ENCODE data around the gene ARAP2. TPM values are rescaled to one million over a fixed set of nuclear protein-coding genes. Genes with fewer than 3 reads are reported as not detected.

ARAP2 gene
- total and polyA plus RNA-seq, 8 donors, result 4.3 to 35.2 (median 6.0) TPM

- ATAC-seq, result peak; percentile 55
- H3K27ac ChIP-seq, result no peak overlapping the region
- no peaks in the 10 kb centered on the region for H3K9me3 ChIP-seq
- peak in 1 of 4 donors; percentile 4 for DNase-seq
- no peaks in the 10 kb centered on the region for H3K4me1 ChIP-seq
- H3K36me3 ChIP-seq, result peaks cover 0 to 36% of the 10 kb centered on the region in 2 donors
- intact Hi-C loops (cut with DNase I), result no loop called here
- H3K27me3 ChIP-seq, result no peaks in the 10 kb centered on the region
- TF ChIP-seq CTCF (IDR thresholded peaks at IDR 0.05), result no peak
- H3K4me3 ChIP-seq, result no peak overlapping the region
These were observed 79.2 kb downstream of the ARAP2 start for GRCh38 chr4:36164900-36165630.

GRCh38 chr4:36163198-36163597 is 81.1 kb downstream of the ARAP2 start:
- Histone ChIP-seq H3K9me3 (no peaks in the 10 kb centered on the region), H3K27ac (no peak overlapping the region), H3K27me3 (no peaks in the 10 kb centered on the region), H3K4me1 (no peaks in the 10 kb centered on the region), H3K36me3 (peaks cover 0 to 54% of the 10 kb centered on the region in 2 donors), H3K4me3 (no peak overlapping the region)
- DNase-seq, result no peak
- intact Hi-C loops (cut with DNase I), result no loop called here
- no peak for ATAC-seq
- TF ChIP-seq CTCF (IDR thresholded peaks at IDR 0.05), result no peak

- Histone ChIP-seq H3K27ac (no peak overlapping the region), H3K36me3 (peaks cover 0 to 53% of the 10 kb centered on the region in 2 donors), H3K9me3 (no peaks in the 10 kb centered on the region), H3K4me3 (no peak overlapping the region), H3K4me1 (no peaks in the 10 kb centered on the region), H3K27me3 (no peaks in the 10 kb centered on the region)
- no peak for ATAC-seq
- TF ChIP-seq CTCF (IDR thresholded peaks at IDR 0.05), result no peak
- DNase-seq, result no peak
- intact Hi-C loops (cut with DNase I), result no loop called here
These were observed 85.1 kb downstream of the ARAP2 start for GRCh38 chr4:36159208-36159607.

GRCh38 chr4:36152735-36153134 is 91.6 kb downstream of the ARAP2 start:
- Histone ChIP-seq H3K4me1 (no peaks in the 10 kb centered on the region), H3K36me3 (peaks cover 0 to 9% of the 10 kb centered on the region in 2 donors), H3K9me3 (no peaks in the 10 kb centered on the region), H3K27ac (no peak overlapping the region), H3K4me3 (no peak overlapping the region), H3K27me3 (no peaks in the 10 kb centered on the region)
- intact Hi-C loops (cut with DNase I), result no loop called here
- ATAC-seq (peak; percentile 93), DNase-seq (peak in 1 of 4 donors; percentile 48)
- no peak for TF ChIP-seq CTCF (IDR thresholded peaks at IDR 0.05)

- Histone ChIP-seq H3K36me3 (peaks cover 0 to 28% of the 10 kb centered on the region in 2 donors), H3K4me3 (no peak overlapping the region), H3K9me3 (no peaks in the 10 kb centered on the region), H3K27me3 (no peaks in the 10 kb centered on the region), H3K4me1 (no peaks in the 10 kb centered on the region), H3K27ac (no peak overlapping the region)
- intact Hi-C loops (cut with DNase I), result no loop called here
- no peak for DNase-seq
- ATAC-seq, result no peak
- TF ChIP-seq CTCF (IDR thresholded peaks at IDR 0.05), result no peak
These were observed 101.8 kb downstream of the ARAP2 start for GRCh38 chr4:36142504-36142903.
